Measurements from ENCODE around the gene KHDRBS2.

- no peak for TF ChIP-seq BHLHE40 (IDR thresholded peaks at IDR 0.05; ENCODE audit: borderline replicate concordance)
- TF ChIP-seq SP1 (IDR thresholded peaks at IDR 0.05): no peak
- TF ChIP-seq FOXM1 (IDR thresholded peaks at IDR 0.05; ENCODE audit: borderline replicate concordance): no peak
- TF ChIP-seq TARDBP (IDR thresholded peaks at IDR 0.05): no peak
- TF ChIP-seq L3MBTL2 (conservative IDR thresholded peaks at IDR 0.05): no peak
Observed at GRCh38 chr6:61950811-61951210, 335.2 kb downstream of the KHDRBS2 start.
